Hematopoietic multipotent progenitor cell treated with erythropoietin and hydrocortisone succinate and interleukin-3 and kit ligand, for 8 days (in vitro differentiated cells): ENCODE measurements around the gene PDXK.

Experiments
- DNase-seq: peaks from one replicate; pipeline ENCODE4 v3.0.0-alpha.2; 2015

PDXK gene

GRCh38 chr21:43744725-43745124, 25.8 kb downstream of the PDXK start:
- no peak for DNase-seq

GRCh38 chr21:43745772-43746517, 27.0 kb downstream of the PDXK start:
- DNase-seq: no peak

DNA sequence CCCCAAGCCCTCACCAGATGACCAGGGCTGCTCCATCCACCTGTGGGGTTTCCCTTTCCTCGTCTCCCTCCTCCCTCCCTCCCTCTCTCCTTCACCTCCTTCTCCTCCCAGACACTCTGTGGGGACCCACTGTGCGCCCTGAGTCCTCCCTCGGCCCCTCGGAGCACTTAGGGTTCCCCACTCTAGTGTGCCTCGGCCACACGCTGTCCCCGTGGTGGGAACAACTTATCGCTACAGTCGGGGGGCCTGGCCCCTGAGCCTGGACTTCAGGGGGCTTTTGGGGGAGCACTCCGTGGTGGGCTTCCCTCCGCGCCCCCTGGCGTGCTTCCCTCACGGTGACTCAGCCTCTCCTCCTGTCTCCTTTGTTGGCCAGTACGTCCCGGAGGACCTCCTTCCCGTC, 29.7 kb downstream of the PDXK start:
- DNase-seq: no peak

- DNase-seq: no peak
Measured at GRCh38 chr21:43749651-43750262, 30.8 kb downstream of the PDXK start.

GRCh38 chr21:43750339-43751033, 31.6 kb downstream of the PDXK start:
- DNase-seq: no peak

DNA sequence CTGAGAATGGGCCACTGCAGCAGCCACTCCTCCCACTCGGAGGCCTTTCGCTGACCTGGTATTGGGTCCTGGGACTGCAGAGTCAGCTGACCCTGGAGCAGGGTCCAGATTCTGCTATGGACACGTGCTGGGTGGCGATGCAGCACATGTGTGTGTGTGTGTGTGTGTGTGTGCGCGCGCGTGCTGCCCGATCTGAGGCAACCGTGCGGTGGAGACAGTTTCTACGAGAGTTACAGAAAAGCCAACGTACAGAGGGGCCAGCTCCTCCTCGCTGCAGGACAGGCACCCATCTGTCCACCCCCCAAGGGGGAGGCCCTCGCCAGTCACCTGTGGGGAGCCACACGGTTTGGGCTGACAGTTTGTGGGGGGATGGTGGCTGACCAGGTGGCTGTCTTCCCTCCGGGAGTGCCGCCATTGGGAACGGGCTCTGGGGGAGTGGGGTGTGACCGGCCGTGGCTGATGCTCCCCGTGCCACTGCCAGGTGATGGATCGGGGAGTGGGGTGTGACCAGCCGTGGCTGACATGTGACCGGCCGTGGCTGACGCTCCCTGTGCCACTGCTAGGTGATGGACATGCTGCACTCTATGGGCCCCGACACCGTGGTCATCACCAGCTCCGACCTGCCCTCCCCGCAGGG, 33.1 kb downstream of the PDXK start:
- DNase-seq: no peak

DNA sequence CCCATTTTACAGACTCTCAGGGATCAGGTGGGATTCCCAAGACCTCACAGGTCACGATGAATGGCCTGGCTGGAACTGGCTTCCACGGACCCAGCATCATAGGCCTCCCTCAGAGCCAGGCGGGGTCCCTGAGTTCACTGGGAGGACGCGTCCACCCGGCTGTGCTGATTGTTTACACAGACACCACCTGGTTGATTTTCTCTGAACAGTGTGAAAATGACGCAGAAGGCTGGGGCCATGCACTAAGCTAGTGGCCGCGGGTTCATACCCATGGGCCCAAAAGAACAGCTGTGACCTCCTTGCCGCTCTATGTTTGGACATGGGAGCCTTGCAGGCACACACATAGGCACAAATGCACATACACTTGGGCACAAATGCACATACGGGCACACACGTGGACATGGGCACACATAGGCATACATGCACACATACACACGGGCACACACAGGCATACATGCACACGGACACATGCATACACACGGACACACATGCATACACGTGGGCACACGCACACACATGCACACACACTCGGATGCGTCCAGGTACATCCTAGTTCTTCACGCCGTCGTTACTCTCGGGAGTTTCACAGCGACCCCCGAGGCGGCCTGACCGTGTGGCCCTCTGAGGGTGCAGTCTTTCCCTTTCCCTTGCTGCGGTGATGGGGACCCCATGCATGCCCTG, 34.0 kb downstream of the PDXK start:
- DNase-seq: no peak

DNA sequence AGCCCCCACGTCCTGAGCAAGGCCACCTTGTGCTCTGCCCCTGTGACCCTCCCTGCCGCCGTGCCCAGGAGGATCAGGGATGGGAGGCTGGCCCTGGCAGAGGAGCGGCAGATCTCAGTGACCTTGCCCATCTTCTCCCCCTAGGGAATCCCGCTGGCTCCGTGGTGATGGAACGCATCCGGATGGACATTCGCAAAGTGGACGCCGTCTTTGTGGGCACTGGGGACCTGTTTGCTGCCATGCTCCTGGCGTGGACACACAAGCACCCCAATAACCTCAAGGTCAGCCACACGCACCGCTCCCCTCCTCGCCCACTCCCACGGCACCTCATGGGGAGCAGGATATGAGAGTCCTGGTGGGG, 34.5 kb downstream of the PDXK start:
- DNase-seq: no peak

DNA sequence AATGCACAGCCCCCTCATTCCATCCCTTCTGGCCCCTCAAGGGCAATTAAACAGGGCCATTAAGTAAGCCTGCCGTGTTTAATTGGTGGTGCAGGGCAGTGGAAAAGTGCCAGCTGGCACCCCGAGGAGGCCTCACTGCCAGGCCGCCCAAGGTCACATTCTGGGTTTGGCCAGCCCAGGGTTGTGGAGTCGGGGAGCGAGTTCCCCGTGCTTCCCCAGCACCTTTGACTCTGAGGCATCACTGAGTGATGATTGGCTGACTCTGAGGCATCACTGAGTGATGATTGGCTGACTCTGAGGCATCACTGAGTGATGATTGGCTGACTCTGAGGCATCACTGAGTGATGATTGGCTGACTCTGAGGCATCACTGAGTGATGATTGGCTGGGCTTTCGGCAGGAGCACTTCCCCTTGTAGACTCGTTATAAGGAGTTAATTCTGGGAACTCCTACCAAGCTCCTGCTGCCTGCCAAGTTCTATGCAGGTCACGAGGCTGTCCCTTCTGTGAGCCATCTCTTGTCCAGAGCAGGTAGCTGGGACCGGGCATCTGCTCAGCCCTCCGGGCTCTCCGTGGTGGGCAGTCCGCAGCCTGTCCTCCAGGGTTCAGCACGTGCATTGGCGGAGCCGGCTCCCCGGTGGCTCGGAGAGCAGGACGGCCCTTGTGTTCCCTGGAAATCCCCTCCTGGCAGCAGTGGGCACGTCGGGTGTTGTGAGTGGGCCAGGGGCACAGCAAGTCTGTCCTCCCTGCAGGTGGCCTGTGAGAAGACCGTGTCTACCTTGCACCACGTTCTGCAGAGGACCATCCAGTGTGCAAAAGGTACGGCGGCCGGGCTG, 36.2 kb downstream of the PDXK start:
- no peak for DNase-seq

DNA sequence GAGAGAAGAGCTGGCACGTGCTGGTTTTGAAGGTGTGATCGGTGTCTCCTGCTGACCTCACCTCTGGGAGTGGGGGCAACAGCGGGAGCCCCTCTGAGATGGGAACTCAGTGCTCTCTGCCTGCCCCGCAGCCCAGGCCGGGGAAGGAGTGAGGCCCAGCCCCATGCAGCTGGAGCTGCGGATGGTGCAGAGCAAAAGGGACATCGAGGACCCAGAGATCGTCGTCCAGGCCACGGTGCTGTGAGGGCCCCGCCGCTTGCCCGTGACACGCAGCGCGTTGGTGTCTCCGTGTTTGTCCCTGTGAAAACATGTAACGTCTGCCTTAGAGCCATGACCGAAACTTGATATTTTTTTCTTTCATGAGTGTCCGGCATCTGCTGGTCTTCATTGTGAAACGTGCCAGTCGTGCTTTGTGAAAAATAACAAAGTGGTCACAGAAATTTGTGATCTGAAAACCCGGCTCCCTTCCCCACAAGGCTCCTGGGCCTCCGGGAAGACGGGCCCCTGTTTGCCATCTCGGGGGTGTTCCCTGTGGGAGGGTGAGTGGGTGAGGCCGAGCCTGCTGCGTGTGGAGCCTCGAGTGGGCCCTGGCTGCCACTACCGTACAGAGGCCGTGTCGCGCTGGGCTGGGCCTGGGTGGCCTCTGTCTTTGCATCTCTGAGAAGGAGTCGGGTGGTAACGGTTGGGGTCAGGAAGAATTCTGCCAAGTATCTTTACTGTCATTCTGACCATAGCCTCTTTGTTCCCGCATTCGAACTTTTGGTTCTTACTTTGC, 37.1 kb downstream of the PDXK start:
- DNase-seq: no peak

DNA sequence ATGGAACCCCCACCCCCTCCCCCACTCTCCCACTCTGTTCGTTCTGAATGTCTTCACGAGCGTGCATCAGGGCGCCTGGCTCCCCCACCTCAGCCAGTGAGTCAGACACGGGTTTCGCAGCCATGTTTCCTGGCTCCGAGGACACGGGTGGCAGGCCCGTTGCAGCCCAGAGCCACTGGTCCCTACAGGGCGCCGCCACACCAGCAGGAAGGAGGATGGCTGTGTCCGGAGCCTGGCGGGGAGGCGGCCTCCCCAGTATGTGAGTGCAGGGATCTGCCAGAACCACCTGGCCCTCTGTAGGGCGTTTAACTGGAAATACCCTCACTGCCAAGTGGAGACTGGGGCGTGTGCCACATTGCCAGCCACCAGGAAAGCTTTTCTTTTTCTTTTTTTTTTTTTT, 38.7 kb downstream of the PDXK start:
- no peak for DNase-seq

GRCh38 chr21:43758111-43758641, 39.2 kb downstream of the PDXK start:
- no peak for DNase-seq

DNA sequence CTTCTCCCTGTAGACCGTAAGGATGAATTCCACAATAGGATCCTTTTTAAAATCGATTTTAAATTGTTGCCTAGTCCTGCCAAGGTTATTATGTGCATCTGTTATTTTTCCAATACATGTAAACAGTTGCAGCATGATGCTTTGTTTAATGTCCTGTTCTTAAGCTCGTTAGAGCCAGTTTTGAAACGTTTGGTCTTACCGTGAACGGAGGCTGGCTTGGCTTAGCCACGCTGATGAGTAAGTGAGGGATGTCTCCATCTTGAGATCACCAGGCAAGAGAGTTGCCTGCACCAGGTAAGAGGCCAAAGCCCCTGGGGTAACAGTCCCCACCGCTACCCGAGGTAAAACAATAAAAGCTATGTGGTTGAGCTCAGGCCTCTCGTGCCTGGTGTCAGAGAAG, 39.9 kb downstream of the PDXK start:
- DNase-seq: no peak

DNA sequence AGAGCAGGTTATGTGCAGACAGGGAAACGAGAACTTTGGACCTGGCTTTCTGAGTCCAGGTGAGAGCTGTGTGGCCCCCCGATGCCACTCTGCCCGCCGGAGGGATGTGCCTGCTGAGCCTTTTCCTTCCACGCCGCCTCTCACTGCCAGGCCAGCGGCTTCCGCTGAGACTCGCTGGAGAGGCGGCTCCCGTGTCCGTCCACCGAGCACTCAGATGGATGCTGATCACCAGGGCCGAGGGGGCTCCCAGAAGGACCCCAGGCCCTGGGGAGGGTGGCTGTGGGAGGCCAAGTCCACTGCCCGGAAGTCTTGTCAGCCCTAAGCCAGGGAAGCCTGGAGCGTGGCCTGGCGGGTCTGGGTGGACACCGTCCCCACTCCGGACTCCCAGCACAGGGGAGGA, 40.7 kb downstream of the PDXK start:
- DNase-seq: no peak

DNA sequence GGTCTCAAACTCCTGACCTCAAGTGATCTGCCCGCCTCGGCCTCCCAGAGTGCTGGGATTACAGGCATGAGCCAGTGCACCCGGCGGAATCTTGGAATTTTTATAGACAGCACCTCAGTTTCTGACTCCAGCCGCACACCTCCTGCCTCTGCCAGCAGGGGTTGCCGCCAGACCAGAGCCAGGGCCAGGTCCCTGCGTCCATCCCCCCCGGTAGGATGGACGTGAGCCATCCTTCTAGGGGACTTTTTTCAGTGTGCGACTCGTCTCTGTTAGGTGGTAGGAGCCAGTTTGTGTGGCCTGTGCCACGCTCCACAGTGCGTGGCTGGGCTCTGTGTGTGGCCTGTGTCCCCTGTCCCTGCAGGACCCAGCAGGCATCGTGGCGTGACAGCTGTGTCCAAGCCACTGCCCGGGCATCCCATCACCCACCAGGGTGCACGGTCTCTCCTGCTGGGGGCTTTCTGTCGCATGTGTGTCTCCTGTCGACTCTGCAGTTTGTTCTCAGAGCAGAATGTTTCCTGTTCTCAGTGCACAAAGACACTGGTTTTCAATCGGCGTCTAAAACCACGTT, 41.5 kb downstream of the PDXK start:
- DNase-seq: no peak

- no peak for DNase-seq
Measured at GRCh38 chr21:43761886-43762285, 43.0 kb downstream of the PDXK start.

GRCh38 chr21:43762303-43763128, 43.6 kb downstream of the PDXK start:
- DNase-seq: no peak

GRCh38 chr21:43763901-43764523, 45.1 kb downstream of the PDXK start:
- no peak for DNase-seq
